Activated CD8-positive, alpha-beta T cell treated with anti-CD3 and anti-CD28 coated beads for 36 hours (primary cell): ENCODE results near the gene TMEM263. TPM values are rescaled to one million over a fixed set of nuclear protein-coding genes. Genes with fewer than 3 reads are reported as not detected.

Source experiments
- ATAC-seq: fragments of 200-7000 bp; cut with Tn5 transposase; one replicate; pipeline ENCODE4 v1.10.0; 2021; ENCODE audit warnings: mild to moderate bottlenecking, moderate library complexity
- CTCF ChIA-PET: fragments of 350-600 bp; sonication (Branson Sonifier 250); formaldehyde crosslinking; loops from one replicate; lab custom pipeline; 2021; ENCODE audit warnings: antibody characterized with exemption; lab: Charles Lee
- POLR2A ChIA-PET: fragments of 350-600 bp; sonication (Branson Sonifier 250); formaldehyde crosslinking; loops from one replicate; lab custom pipeline; 2021; ENCODE audit warnings: antibody characterized with exemption; lab: Charles Lee
- DNase-seq: peaks from one replicate; pipeline ENCODE4 v3.0.0-alpha.2; 2020
- H3K27ac Mint-ChIP-seq: one replicate; pipeline ENCODE4 v1.8.0; 2021; ENCODE audit warnings: mild to moderate bottlenecking, mixed read lengths
- H3K27me3 Mint-ChIP-seq: one replicate; pipeline ENCODE4 v1.8.0; 2021; ENCODE audit warnings: mixed read lengths
- H3K36me3 Mint-ChIP-seq: one replicate; pipeline ENCODE4 v1.8.0; 2021; ENCODE audit warnings: low read depth, mixed read lengths
- H3K4me1 Mint-ChIP-seq: one replicate; pipeline ENCODE4 v1.8.0; 2021; ENCODE audit warnings: low read depth, mixed read lengths
- H3K4me3 Mint-ChIP-seq: one replicate; pipeline ENCODE4 v1.8.0; 2021; ENCODE audit warnings: mild to moderate bottlenecking, moderate library complexity, mixed read lengths
- H3K9me3 Mint-ChIP-seq: one replicate; pipeline ENCODE4 v1.8.0; 2021; ENCODE audit warnings: mixed read lengths
- intact Hi-C: fragments of 100-400 bp; cut with micrococcal nuclease; formaldehyde crosslinking; loops from one replicate; pipeline ENCODE4 v1.10.0; 2022
- total RNA-seq, 2 experiments: library from RNA; stranded (reverse); gene quantifications; one replicate each; pipeline ENCODE4 v1.2.3, GENCODE V29; 2021
- TF ChIP-seq, protein P1 (sequence below): fragments of 200-600 bp; IDR thresholded peaks from one replicate; pipeline ENCODE4 v1.8.0; 2022; ENCODE audit warnings: antibody characterized with exemption, mild to moderate bottlenecking

Gene TMEM263
- total RNA-seq, 2 experiments from 2014 or later: 43.5 to 46.5 TPM

DNA sequence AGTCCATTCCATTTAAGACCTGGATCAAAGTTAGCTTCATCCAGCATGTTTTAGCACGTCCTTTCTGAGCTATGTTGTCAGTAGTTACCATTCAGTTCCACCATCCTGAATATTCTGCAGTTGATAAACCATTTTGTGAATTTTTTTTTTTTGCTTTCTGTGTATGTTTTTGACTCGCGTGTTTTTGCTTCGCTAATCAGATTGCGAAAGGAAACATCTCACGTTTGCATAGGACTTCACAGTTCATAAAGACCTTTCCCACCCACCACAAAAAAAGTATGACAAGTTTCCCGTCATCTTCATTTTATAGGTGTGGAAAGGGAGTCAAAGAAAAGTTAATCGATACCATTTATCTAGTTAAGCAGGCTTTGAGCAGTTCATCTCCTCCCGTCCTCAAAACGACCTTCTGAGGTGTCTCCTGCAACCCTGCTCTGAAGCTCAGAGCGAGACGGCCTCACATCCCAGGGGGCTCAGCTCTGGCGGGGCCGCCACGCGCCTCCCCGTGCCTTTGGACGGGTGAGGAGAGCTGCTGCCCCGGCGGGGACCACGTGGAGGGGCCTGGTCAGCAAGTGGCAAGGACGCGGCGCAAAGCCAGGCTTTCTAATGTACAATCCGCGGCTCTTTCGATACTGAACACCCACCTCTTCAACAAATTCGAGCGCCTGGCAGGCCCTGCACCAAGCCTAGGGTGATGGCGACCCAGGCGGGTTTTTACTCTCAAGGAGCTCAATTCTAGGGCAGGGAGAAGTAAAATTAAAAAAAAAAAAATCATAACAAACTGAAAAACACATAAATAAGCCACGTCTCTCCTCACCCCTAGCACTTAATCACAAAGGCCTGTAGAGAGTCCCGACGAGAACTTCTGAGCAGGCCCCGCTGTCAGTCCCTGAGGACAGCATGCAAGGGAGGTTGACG lies 988 bp upstream of the TMEM263 start:
- ATAC-seq: peak; percentile 13
- CTCF ChIA-PET: interaction anchor here (0.7 to 1.8 kb wide), 4 partner anchors 13 to 657 kb away, joined by 3 to 5 read pairs (median 3); no protein-coding TSS in a partner anchor

DNA sequence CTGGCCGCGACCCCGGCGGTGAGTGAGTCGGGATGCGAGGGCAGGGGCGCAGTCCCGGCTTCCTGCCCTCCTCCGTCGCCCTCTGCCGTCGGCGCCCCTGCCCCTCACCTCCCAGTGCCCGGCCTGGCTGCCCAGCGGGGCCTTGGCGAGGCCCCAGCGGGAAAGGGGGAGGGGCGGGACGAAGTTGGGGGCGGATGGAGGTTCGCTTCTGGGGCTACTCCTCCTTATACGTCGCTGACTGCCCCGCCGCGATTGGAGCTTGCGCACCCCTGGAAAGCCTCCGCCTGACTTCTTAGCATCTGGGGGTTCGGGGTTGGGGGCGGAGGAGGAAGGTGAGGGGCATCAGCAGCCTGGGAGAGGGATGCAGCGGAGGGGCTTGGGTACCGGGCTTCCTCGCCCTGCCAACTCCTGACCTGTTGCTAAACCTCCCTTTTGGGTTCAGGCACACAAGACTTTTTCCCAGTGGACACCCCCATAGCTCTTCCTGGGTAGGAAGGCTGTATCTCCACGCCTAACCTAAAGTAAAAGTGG lies 406 bp downstream of the TMEM263 start:
- Mint-ChIP-seq H3K4me3 (peak overlapping the region; percentile 96), H3K27ac (peak overlapping the region; percentile 95), H3K36me3 (peaks cover 16% of the 10 kb centered on the region), H3K27me3 (no peaks in the 10 kb centered on the region), H3K4me1 (peaks cover 24% of the 10 kb centered on the region), H3K9me3 (no peaks in the 10 kb centered on the region)
- intact Hi-C loops: no loop called here
- POLR2A ChIA-PET: interaction anchor here (0.7 to 2.2 kb wide), 11 partner anchors 12 to 654 kb away, joined by 3 to 11 read pairs (median 3); partner anchors contain the start of genes CRY1 and MTERF2
- DNase-seq (peak; percentile 78), ATAC-seq (peak; percentile 45)
- TF ChIP-seq, protein P1, sequence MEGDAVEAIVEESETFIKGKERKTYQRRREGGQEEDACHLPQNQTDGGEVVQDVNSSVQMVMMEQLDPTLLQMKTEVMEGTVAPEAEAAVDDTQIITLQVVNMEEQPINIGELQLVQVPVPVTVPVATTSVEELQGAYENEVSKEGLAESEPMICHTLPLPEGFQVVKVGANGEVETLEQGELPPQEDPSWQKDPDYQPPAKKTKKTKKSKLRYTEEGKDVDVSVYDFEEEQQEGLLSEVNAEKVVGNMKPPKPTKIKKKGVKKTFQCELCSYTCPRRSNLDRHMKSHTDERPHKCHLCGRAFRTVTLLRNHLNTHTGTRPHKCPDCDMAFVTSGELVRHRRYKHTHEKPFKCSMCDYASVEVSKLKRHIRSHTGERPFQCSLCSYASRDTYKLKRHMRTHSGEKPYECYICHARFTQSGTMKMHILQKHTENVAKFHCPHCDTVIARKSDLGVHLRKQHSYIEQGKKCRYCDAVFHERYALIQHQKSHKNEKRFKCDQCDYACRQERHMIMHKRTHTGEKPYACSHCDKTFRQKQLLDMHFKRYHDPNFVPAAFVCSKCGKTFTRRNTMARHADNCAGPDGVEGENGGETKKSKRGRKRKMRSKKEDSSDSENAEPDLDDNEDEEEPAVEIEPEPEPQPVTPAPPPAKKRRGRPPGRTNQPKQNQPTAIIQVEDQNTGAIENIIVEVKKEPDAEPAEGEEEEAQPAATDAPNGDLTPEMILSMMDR: no peak
- CTCF ChIA-PET: interaction anchor here (0.8 to 1.8 kb wide), 5 partner anchors 10 to 37 kb away, joined by 3 to 5 read pairs (median 3); partner anchors contain the start of gene MTERF2

More for the DNA sequence above, 988 bp upstream of the TMEM263 start:
- Mint-ChIP-seq H3K27ac (peak overlapping the region; percentile 93), H3K4me3 (peak overlapping the region; percentile 96), H3K36me3 (peaks cover 12% of the 10 kb centered on the region), H3K9me3 (peaks cover 4% of the 10 kb centered on the region), H3K4me1 (peaks cover 17% of the 10 kb centered on the region), H3K27me3 (no peaks in the 10 kb centered on the region)
- TF ChIP-seq, protein P1: no peak
- intact Hi-C loops: no loop called here
- peak; percentile 38 for DNase-seq
- POLR2A ChIA-PET: interaction anchor here (1.0 to 2.2 kb wide), 5 partner anchors 11 to 597 kb away, joined by 3 to 11 read pairs (median 4); partner anchors contain the start of genes CRY1, MTERF2 and POLR3B

DNA sequence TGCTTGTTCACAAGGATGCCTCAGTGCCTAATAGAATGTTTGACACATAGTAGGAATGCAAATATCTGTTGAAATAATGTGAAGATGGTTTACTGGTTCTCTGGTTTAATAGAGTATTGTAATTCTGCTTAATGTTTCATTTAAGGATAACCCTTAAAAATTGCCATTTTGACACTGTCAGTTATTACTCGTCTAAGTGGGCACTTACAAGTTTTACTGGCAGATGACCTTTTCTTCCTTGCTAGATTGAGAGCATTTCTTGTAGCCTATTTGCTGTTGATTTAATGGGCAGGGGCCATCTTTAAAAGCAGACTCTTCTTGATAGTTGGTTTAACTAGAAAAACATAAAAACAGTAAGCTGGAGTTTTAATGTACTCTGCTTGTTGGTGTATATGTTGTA lies 1.9 kb downstream of the TMEM263 start:
- DNase-seq (no peak), ATAC-seq (no peak)
- Mint-ChIP-seq H3K36me3 (peaks cover 16% of the 10 kb centered on the region), H3K9me3 (no peaks in the 10 kb centered on the region), H3K27me3 (no peaks in the 10 kb centered on the region), H3K4me1 (peaks cover 32% of the 10 kb centered on the region), H3K27ac (peak overlapping the region; percentile 95), H3K4me3 (peak overlapping the region; percentile 96)
- TF ChIP-seq, protein P1: no peak
- intact Hi-C loops: no loop called here
- ChIA-PET CTCF (interaction anchor here (1.0 kb wide), 1 partner anchor 19 kb away, joined by 3 read pairs; no protein-coding TSS in a partner anchor), POLR2A (no interaction called here)

DNA sequence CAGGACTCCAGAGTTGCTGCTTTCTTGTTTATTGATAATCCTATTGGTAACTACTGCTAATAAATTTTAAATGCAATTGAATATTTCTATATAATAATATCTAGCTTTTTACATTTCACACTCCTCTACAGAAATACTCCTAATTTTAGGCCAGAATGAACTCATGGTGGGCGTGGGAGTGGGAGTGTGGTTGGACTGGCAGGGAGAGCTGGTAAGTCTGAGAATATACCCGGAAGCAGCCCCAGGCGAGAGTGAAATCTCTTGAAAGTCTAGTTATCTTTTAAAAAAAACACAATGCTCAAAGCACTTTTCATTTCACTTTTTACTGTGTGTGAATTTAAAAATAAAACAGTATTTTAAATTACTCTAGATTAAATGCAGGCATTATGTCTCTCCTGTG lies 4.7 kb downstream of the TMEM263 start:
- ChIA-PET POLR2A (no interaction called here), CTCF (interaction anchor here (1.7 kb wide), 1 partner anchor 10 kb away, joined by 8 read pairs; no protein-coding TSS in a partner anchor)
- intact Hi-C loops: no loop called here
- Mint-ChIP-seq H3K27me3 (no peaks in the 10 kb centered on the region), H3K36me3 (peaks cover 15% of the 10 kb centered on the region), H3K27ac (no peak overlapping the region), H3K4me1 (peaks cover 46% of the 10 kb centered on the region), H3K4me3 (no peak overlapping the region), H3K9me3 (no peaks in the 10 kb centered on the region)
- no peak for DNase-seq
- no peak for ATAC-seq
- TF ChIP-seq, protein P1: no peak
